Activated T-helper 1 cell treated with anti-CD3 and anti-CD28 coated beads, Interleukin-12 subunit alpha, Interleukin-12 subunit beta, Interleukin-2, Interleukin-4 antibody, amounts not matched to agents 30 ng/mL and 10 ng/mL and 1 ng/mL, durations not matched to agents 14 hours and 24 hours and 36 hours (primary cell): ENCODE measurements around the gene DDX10. TPM values are rescaled to one million over a fixed set of nuclear protein-coding genes. Genes with fewer than 3 reads are reported as not detected.
"Not testable (repeated sequence)": the region's sequence is repeated elsewhere in the genome, so short reads cannot be mapped to it uniquely, and the experiment has no call there.

Experiments
- DNase-seq: peaks from one replicate; pipeline ENCODE4 v3.0.0; 2021; ENCODE audit warnings: low spot score
- H3K27ac Mint-ChIP-seq: one replicate; pipeline ENCODE4 v1.8.0; 2021; ENCODE audit warnings: mild to moderate bottlenecking, mixed read lengths
- H3K27me3 Mint-ChIP-seq: one replicate; pipeline ENCODE4 v1.8.0; 2022; ENCODE audit warnings: mild to moderate bottlenecking, moderate library complexity, mixed read lengths; ENCODE audit not compliant: insufficient read depth
- H3K36me3 Mint-ChIP-seq: one replicate; pipeline ENCODE4 v1.8.0; 2021; ENCODE audit warnings: low read depth, mixed read lengths
- H3K4me1 Mint-ChIP-seq: one replicate; pipeline ENCODE4 v1.8.0; 2021; ENCODE audit warnings: low read depth, mixed read lengths
- H3K4me3 Mint-ChIP-seq: one replicate; pipeline ENCODE4 v1.8.0; 2021; ENCODE audit warnings: mild to moderate bottlenecking, moderate library complexity, mixed read lengths
- H3K9me3 Mint-ChIP-seq: one replicate; pipeline ENCODE4 v1.8.0; 2021; ENCODE audit warnings: mixed read lengths
- intact Hi-C: fragments of 100-400 bp; cut with micrococcal nuclease; formaldehyde crosslinking; loops from one replicate; pipeline ENCODE4 v1.15.1; 2024
- total RNA-seq: library from RNA; stranded (reverse); gene quantifications from 2 replicates; pipeline ENCODE4 v1.2.3, GENCODE V29; 2022

Gene DDX10
- total RNA-seq, 1 donor from 2014 or later = 68.4 TPM

- Mint-ChIP-seq H3K36me3 (peaks cover 17% of the 10 kb centered on the region), H3K4me1 (no peaks in the 10 kb centered on the region), H3K27me3 (no peaks in the 10 kb centered on the region), H3K9me3 (no peaks in the 10 kb centered on the region), H3K27ac (no peak overlapping the region), H3K4me3 (no peak overlapping the region)
- no peak for DNase-seq
- intact Hi-C loops = no loop called here
These were observed 103.5 kb downstream of the DDX10 start for GRCh38 chr11:108768370-108768769.

- Mint-ChIP-seq H3K36me3 (peaks cover 17% of the 10 kb centered on the region), H3K4me1 (no peaks in the 10 kb centered on the region), H3K9me3 (no peaks in the 10 kb centered on the region), H3K27ac (no peak overlapping the region), H3K27me3 (no peaks in the 10 kb centered on the region), H3K4me3 (no peak overlapping the region)
- no peak for DNase-seq
- intact Hi-C loops = no loop called here
These were observed 104.1 kb downstream of the DDX10 start for GRCh38 chr11:108768964-108769363.

- H3K4me1 Mint-ChIP-seq = no peaks in the 10 kb centered on the region
- no peak for DNase-seq
- H3K27me3 Mint-ChIP-seq = no peaks in the 10 kb centered on the region
- H3K36me3 Mint-ChIP-seq = peaks cover 17% of the 10 kb centered on the region
- intact Hi-C loops = no loop called here
- peaks cover 7% of the 10 kb centered on the region for H3K9me3 Mint-ChIP-seq
- no peak overlapping the region for H3K4me3 Mint-ChIP-seq
- H3K27ac Mint-ChIP-seq = no peak overlapping the region
These were observed 109.3 kb downstream of the DDX10 start for GRCh38 chr11:108774037-108774730.

GRCh38 chr11:108775324-108775723, 110.5 kb downstream of the DDX10 start:
- Mint-ChIP-seq H3K27me3 (no peaks in the 10 kb centered on the region), H3K4me3 (no peak overlapping the region), H3K4me1 (no peaks in the 10 kb centered on the region), H3K27ac (no peak overlapping the region), H3K36me3 (peaks cover 17% of the 10 kb centered on the region), H3K9me3 (peaks cover 10% of the 10 kb centered on the region)
- no peak for DNase-seq
- intact Hi-C loops = no loop called here

- H3K27ac Mint-ChIP-seq, H3K27me3 Mint-ChIP-seq, H3K36me3 Mint-ChIP-seq, DNase-seq, H3K4me1 Mint-ChIP-seq, intact Hi-C loops, H3K4me3 Mint-ChIP-seq: not testable (repeated sequence)
- peaks cover 10% of the 10 kb centered on the region for H3K9me3 Mint-ChIP-seq
These were observed 114.3 kb downstream of the DDX10 start for GRCh38 chr11:108779147-108779546.

GRCh38 chr11:108780119-108780518, 115.2 kb downstream of the DDX10 start:
- Mint-ChIP-seq H3K27me3 (no peaks in the 10 kb centered on the region), H3K36me3 (peaks cover 8% of the 10 kb centered on the region), H3K4me3 (no peak overlapping the region), H3K4me1 (peaks cover 3% of the 10 kb centered on the region), H3K9me3 (peaks cover 10% of the 10 kb centered on the region), H3K27ac (no peak overlapping the region)
- no peak for DNase-seq
- intact Hi-C loops = no loop called here

- Mint-ChIP-seq H3K4me3 (no peak overlapping the region), H3K27ac (no peak overlapping the region), H3K36me3 (peaks cover 8% of the 10 kb centered on the region), H3K9me3 (peaks cover 10% of the 10 kb centered on the region), H3K27me3 (no peaks in the 10 kb centered on the region), H3K4me1 (peaks cover 12% of the 10 kb centered on the region)
- no peak for DNase-seq
- intact Hi-C loops = no loop called here
These were observed 117.1 kb downstream of the DDX10 start for GRCh38 chr11:108781946-108782345.

GRCh38 chr11:108786281-108786990, 121.6 kb downstream of the DDX10 start:
- no peaks in the 10 kb centered on the region for H3K27me3 Mint-ChIP-seq
- H3K9me3 Mint-ChIP-seq = no peaks in the 10 kb centered on the region
- no peak overlapping the region for H3K27ac Mint-ChIP-seq
- peaks cover 28% of the 10 kb centered on the region for H3K4me1 Mint-ChIP-seq
- no peak overlapping the region for H3K4me3 Mint-ChIP-seq
- intact Hi-C loops = loop anchor here (5.0 kb wide), 1 partner anchor 911 kb away; no protein-coding TSS in a partner anchor
- DNase-seq = no peak
- peaks cover 2% of the 10 kb centered on the region for H3K36me3 Mint-ChIP-seq

- Mint-ChIP-seq H3K36me3 (peaks cover 2% of the 10 kb centered on the region), H3K27ac (no peak overlapping the region), H3K4me3 (no peak overlapping the region), H3K27me3 (no peaks in the 10 kb centered on the region), H3K9me3 (no peaks in the 10 kb centered on the region), H3K4me1 (peaks cover 28% of the 10 kb centered on the region)
- intact Hi-C loops = loop anchor here (5.0 kb wide), 1 partner anchor 910 kb away; no protein-coding TSS in a partner anchor
- no peak for DNase-seq
These were observed 122.2 kb downstream of the DDX10 start for GRCh38 chr11:108787105-108787504.

- Mint-ChIP-seq H3K36me3 (peaks cover 2% of the 10 kb centered on the region), H3K9me3 (no peaks in the 10 kb centered on the region), H3K27me3 (no peaks in the 10 kb centered on the region), H3K27ac (no peak overlapping the region), H3K4me1 (peaks cover 28% of the 10 kb centered on the region), H3K4me3 (no peak overlapping the region)
- DNase-seq = no peak
- intact Hi-C loops = loop anchor here (5.0 kb wide), 1 partner anchor 909 kb away; no protein-coding TSS in a partner anchor
These were observed 123.8 kb downstream of the DDX10 start for GRCh38 chr11:108788565-108789199.

GRCh38 chr11:108790501-108791299, 125.8 kb downstream of the DDX10 start:
- H3K4me1 Mint-ChIP-seq = peaks cover 19% of the 10 kb centered on the region
- no peak for DNase-seq
- no peaks in the 10 kb centered on the region for H3K9me3 Mint-ChIP-seq
- H3K27ac Mint-ChIP-seq = peak overlapping the region; percentile 24
- no peak overlapping the region for H3K4me3 Mint-ChIP-seq
- H3K36me3 Mint-ChIP-seq = no peaks in the 10 kb centered on the region
- intact Hi-C loops = loop anchor here (1.0 kb wide), 1 partner anchor 57 kb away; no protein-coding TSS in a partner anchor
- no peaks in the 10 kb centered on the region for H3K27me3 Mint-ChIP-seq

- DNase-seq = no peak
- intact Hi-C loops = no loop called here
- H3K4me3 Mint-ChIP-seq = no peak overlapping the region
These were observed 128.3 kb downstream of the DDX10 start for GRCh38 chr11:108793138-108793537.

More at GRCh38 chr11:108793138-108793537, 128.3 kb downstream of the DDX10 start:
- no peak overlapping the region for H3K27ac Mint-ChIP-seq
- peaks cover 22% of the 10 kb centered on the region for H3K4me1 Mint-ChIP-seq
- H3K9me3 Mint-ChIP-seq = peaks cover 3% of the 10 kb centered on the region
- no peaks in the 10 kb centered on the region for H3K27me3 Mint-ChIP-seq
- H3K36me3 Mint-ChIP-seq = peaks cover 6% of the 10 kb centered on the region
